Mammary epithelial cell (primary cell): ENCODE measurements around the gene CHID1.

ENCODE experiments used
- CTCF ChIP-seq, 2 donors: IDR thresholded peaks in 1 of 2; conservative IDR thresholded peaks in 1 of 2; 2 replicates each; pipeline ENCODE4 v1.5.1; 2011 to 2012; ENCODE audit warnings: inconsistent platforms in 2 of 2, low read length in 2 of 2, mild to moderate bottlenecking in 2 of 2, control low read depth in 1 of 2, low read depth in 1 of 2; ENCODE audit not compliant: insufficient read depth in 1 of 2; ENCODE audit errors: extremely low read depth in 1 of 2
- EZH2 ChIP-seq: IDR thresholded peaks from 2 replicates; pipeline ENCODE4 v1.6.1; 2012; ENCODE audit warnings: low read length, inconsistent platforms, borderline replicate concordance

GRCh38 chr11:839280-839623 lies 71.4 kb downstream of the CHID1 start:
- no peak for TF ChIP-seq CTCF (conservative IDR thresholded peaks at IDR 0.05 in 1 of 2, IDR thresholded peaks at IDR 0.05 in 1 of 2; ENCODE audit: extremely low read depth in 1 of 2, insufficient read depth in 1 of 2, low read depth in 1 of 2, low read length in 2 of 2)
- no peak for TF ChIP-seq EZH2
